ENCODE results near the gene ATF7IP2. TPM values are rescaled to one million over a fixed set of nuclear protein-coding genes. Genes with fewer than 3 reads are reported as not detected.

The ATF7IP2 gene
- total and polyA plus RNA-seq, 2 of the 13 experiments (the other 11 are each of a cell fraction or from before 2014, with no cell fraction given), result 117 to 217 TPM

GRCh38 chr16:10356870-10357842 lies 28.7 kb upstream of the ATF7IP2 start (continued):
- TF ChIP-seq TBX2 (CRISPR knock-in tag; IDR thresholded peaks at IDR 0.05; ENCODE audit: borderline replicate concordance) (peak; percentile 59; the same call in 1 of the 2 replicates), KLF11 (CRISPR knock-in tag; IDR thresholded peaks at IDR 0.05) (no peak), ZNF670 (CRISPR knock-in tag; IDR thresholded peaks at IDR 0.05; ENCODE audit: borderline replicate concordance) (no peak), ZNF557 (CRISPR knock-in tag; IDR thresholded peaks at IDR 0.05) (no peak), U2AF2 (IDR thresholded peaks at IDR 0.05; ENCODE audit: low read depth, low read length) (no peak), ZNF512 (CRISPR knock-in tag; IDR thresholded peaks at IDR 0.05) (no peak), SP140L (CRISPR knock-in tag; IDR thresholded peaks at IDR 0.05; ENCODE audit: borderline replicate concordance) (no peak), MAFK (conservative IDR thresholded peaks at IDR 0.05 in 1 of 2, IDR thresholded peaks at IDR 0.05 in 1 of 2; ENCODE audit: low read length in 2 of 2) (no peak), ZNF143 (CRISPR knock-in tag; IDR thresholded peaks at IDR 0.05) (no peak), ZNF772 (CRISPR knock-in tag; IDR thresholded peaks at IDR 0.05) (0 out of 2 replicates have a peak, but pooled peaks have one; percentile 35), MTF1 (CRISPR knock-in tag; IDR thresholded peaks at IDR 0.05) (no peak), KDM3A (CRISPR knock-in tag; IDR thresholded peaks at IDR 0.05; ENCODE audit: low read depth) (no peak), TEAD2 (CRISPR knock-in tag; IDR thresholded peaks at IDR 0.05) (no peak), ZNF280D (CRISPR knock-in tag; IDR thresholded peaks at IDR 0.05) (no peak), NR0B2 (CRISPR knock-in tag; IDR thresholded peaks at IDR 0.05) (no peak), MYC (CRISPR knock-in tag; IDR thresholded peaks at IDR 0.05; ENCODE audit: borderline replicate concordance) (no peak), DR1 (CRISPR knock-in tag; IDR thresholded peaks at IDR 0.05) (no peak), ZNF512B (CRISPR knock-in tag; IDR thresholded peaks at IDR 0.05; ENCODE audit: borderline replicate concordance) (no peak)
